Tibial nerve (tissue), 4 donors: Measurements from ENCODE around the gene PKNOX2. TPM values are rescaled to one million over a fixed set of nuclear protein-coding genes. Genes with fewer than 3 reads are reported as not detected.

ENCODE experiments used
- DNase-seq, 2 donors: peaks; one replicate each; pipeline ENCODE4 v3.0.0-alpha.2; 2019; ENCODE audit warnings: low spot score in 2 of 2
- H3K27ac ChIP-seq, 4 donors: fragments of 200-600 bp; sonication (generic) in 3 of 4; one replicate each; pipeline ENCODE4 v1.5.1; 2017 to 2019; ENCODE audit warnings: mild to moderate bottlenecking in 1 of 4
- H3K27me3 ChIP-seq, 2 donors: fragments of 200-600 bp; sonication (generic) in 1 of 2; one replicate each; pipeline versions ENCODE4 v1.5.1 to v1.6.0; 2017 to 2019
- H3K36me3 ChIP-seq, 3 donors: fragments of 200-600 bp; sonication (generic); one replicate each; pipeline ENCODE4 v1.5.1; 2018 to 2019
- H3K4me1 ChIP-seq, 4 donors: fragments of 200-600 bp; sonication (generic) in 3 of 4; one replicate each; pipeline ENCODE4 v1.5.1; 2017 to 2019
- H3K4me3 ChIP-seq, 4 donors: fragments of 200-600 bp; sonication (generic) in 3 of 4; one replicate each; pipeline ENCODE4 v1.5.1; 2017 to 2019; ENCODE audit warnings: mild to moderate bottlenecking in 1 of 4, moderate library complexity in 1 of 4
- H3K9me3 ChIP-seq, 4 donors: fragments of 200-600 bp; sonication (generic) in 3 of 4; one replicate each; pipeline ENCODE4 v1.5.1; 2017 to 2019
- EP300 ChIP-seq, 2 donors: sonication (generic); formaldehyde crosslinking; IDR thresholded peaks; one replicate each; pipeline ENCODE4 v1.6.1; 2017; ENCODE audit warnings: antibody characterized with exemption in 2 of 2, mild to moderate bottlenecking in 1 of 2
- POLR2A ChIP-seq, 2 donors: fragments of 450-650 bp; IDR thresholded peaks; one replicate each; pipeline ENCODE4 v1.6.1; 2017; ENCODE audit warnings: antibody characterized with exemption in 2 of 2, mild to moderate bottlenecking in 2 of 2, moderate library complexity in 2 of 2
- WGBS, 2 donors: methylation state at CpG; one replicate each; pipeline ENCODE4 v1.1.5; 2018; 5-methylcytosine and 5-hydroxymethylcytosine counted together
- total RNA-seq, 4 donors: library from RNA; depleted of rRNA; stranded (reverse); fragments of >200 nt; gene quantifications; one replicate each; pipeline ENCODE4 v1.1.0, GENCODE V29; 2016
- TF ChIP-seq, protein P1 (sequence below), 5 experiments: fragments of 200-600 bp in 3 of 5; fragments of 450-650 bp in 2 of 5; sonication (generic) in 3 of 5; IDR thresholded peaks; one replicate each; pipeline ENCODE4 v1.5.1; 2016 to 2019; ENCODE audit warnings: antibody characterized with exemption in 5 of 5, mild to moderate bottlenecking in 3 of 5, moderate library complexity in 2 of 5

The PKNOX2 gene
- total RNA-seq, 4 donors from 2014 or later: 5.7 to 7.2 (median 6.4) TPM

DNA sequence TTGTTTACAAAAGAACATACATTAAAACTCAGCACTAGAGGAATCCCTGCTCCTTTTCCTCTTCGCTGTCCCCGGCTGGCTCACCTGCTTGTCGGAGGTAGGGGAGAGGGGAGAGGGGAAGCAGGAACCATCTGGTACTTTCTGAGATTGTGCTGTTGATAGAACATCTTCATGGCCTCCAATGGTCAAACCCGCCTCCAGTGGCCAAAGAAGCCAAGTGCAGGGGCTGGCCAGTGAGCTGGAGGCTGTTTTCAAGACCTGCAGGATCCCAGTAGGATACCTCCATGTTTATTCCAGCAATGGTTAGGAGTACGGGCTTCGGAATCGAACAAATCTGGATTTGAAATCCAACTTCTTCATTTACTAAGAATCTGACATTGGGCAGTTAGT, 92.6 kb downstream of the PKNOX2 start:
- WGBS, 2 donors: 79 to 81% methylated on average over 7 of the region's 7 CpGs
- no peaks in the 10 kb centered on the region for H3K27me3 ChIP-seq
- H3K27ac ChIP-seq: no peak overlapping the region
- TF ChIP-seq POLR2A (IDR thresholded peaks at IDR 0.05): no peak
- TF ChIP-seq, protein P1, sequence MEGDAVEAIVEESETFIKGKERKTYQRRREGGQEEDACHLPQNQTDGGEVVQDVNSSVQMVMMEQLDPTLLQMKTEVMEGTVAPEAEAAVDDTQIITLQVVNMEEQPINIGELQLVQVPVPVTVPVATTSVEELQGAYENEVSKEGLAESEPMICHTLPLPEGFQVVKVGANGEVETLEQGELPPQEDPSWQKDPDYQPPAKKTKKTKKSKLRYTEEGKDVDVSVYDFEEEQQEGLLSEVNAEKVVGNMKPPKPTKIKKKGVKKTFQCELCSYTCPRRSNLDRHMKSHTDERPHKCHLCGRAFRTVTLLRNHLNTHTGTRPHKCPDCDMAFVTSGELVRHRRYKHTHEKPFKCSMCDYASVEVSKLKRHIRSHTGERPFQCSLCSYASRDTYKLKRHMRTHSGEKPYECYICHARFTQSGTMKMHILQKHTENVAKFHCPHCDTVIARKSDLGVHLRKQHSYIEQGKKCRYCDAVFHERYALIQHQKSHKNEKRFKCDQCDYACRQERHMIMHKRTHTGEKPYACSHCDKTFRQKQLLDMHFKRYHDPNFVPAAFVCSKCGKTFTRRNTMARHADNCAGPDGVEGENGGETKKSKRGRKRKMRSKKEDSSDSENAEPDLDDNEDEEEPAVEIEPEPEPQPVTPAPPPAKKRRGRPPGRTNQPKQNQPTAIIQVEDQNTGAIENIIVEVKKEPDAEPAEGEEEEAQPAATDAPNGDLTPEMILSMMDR (IDR thresholded peaks at IDR 0.05): peak in 2 of 5 experiments; percentile 7 to 18
- TF ChIP-seq EP300 (IDR thresholded peaks at IDR 0.05): no peak
- DNase-seq: no peak
- H3K4me1 ChIP-seq: peaks cover 0 to 51% (median 19%) of the 10 kb centered on the region in 4 donors
- H3K4me3 ChIP-seq: no peak overlapping the region
- no peaks in the 10 kb centered on the region for H3K36me3 ChIP-seq
- no peaks in the 10 kb centered on the region for H3K9me3 ChIP-seq

DNA sequence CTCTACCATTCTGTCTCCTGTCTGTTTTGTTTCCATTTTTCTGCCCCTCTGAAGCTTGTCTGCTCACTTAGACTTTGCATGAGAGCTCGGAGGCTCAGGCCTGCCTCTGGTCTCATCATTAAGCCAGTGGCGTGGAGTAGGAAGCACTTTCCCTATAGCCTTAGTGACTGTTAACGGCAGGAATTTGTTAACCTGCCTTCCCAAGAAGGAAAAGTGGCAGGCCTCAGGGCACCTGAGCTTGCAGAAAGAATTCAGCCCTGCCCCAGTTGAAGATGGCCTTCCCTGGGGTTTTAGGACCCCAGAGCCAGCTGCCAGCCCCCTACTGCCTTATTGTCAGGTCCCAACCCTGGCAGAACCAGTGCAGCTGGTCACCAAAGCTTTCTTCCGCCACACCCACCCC, 93.2 kb downstream of the PKNOX2 start:
- no peak for DNase-seq
- H3K9me3 ChIP-seq: no peaks in the 10 kb centered on the region
- H3K4me3 ChIP-seq: no peak overlapping the region
- no peaks in the 10 kb centered on the region for H3K36me3 ChIP-seq
- H3K4me1 ChIP-seq: peaks cover 0 to 55% (median 23%) of the 10 kb centered on the region in 4 donors
- 92 to 95% methylated on average over 4 of the region's 4 CpGs for WGBS, 2 donors
- TF ChIP-seq POLR2A (IDR thresholded peaks at IDR 0.05) (no peak), EP300 (IDR thresholded peaks at IDR 0.05) (no peak)
- TF ChIP-seq, protein P1 (IDR thresholded peaks at IDR 0.05): no peak
- H3K27ac ChIP-seq: no peak overlapping the region
- H3K27me3 ChIP-seq: no peaks in the 10 kb centered on the region

DNA sequence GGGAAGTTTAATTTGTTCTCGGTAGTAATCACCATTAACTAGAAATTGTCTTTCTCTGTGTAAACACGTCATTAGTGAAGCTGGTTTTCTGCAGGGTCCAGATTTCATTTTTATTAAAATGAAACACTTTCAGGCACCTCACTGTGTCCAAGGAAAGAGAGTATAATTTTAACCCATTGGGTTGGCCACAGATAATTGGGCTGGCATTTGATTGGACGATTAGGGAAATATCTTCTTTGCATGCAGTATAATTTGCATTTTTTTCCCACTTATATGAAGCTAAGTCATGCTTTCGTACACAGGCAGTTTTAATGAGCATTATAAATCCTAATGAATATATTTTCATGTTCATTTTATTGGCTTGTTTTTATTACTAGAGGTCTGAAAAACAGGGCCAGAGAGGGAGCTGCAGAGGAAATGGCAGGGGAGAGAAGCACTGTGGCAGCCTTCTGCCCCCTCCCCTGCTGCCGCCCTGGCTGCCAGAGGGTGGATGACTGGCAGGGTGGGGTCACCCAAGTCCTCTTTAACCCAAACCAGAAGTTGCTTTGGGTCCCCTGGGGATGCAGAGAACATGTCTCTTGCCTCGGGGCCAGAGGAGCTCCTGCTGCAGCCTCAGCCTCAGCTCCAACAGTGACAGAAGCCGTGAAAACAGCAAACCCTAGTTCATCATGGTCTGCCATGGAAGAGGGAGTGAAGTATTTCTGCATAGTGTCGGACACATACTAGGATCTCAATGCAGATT, 93.9 kb downstream of the PKNOX2 start:
- no peak for DNase-seq
- 61 to 65% methylated on average over 8 of the region's 8 CpGs for WGBS, 2 donors

DNA sequence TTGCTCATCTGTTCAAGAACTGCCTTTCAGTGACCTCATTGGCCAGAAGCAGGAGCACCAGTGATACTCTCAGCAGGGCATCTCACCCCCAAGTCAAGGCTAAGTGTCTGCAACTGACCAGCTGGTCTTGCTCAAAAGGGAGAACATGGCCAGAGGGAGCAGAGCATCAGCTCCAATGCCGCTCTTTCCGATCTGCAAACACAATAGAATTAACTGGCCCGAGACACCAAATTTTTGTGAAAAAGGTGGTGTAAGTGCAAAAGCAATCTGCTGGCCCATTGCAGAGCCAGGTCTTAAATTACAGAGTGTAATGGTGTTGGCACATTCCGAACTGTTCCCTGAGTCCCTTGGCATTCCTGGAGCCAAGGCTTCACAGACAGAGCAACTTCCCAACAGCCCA, 97.0 kb downstream of the PKNOX2 start:
- TF ChIP-seq EP300 (IDR thresholded peaks at IDR 0.05): no peak
- TF ChIP-seq POLR2A (IDR thresholded peaks at IDR 0.05): no peak
- TF ChIP-seq, protein P1 (IDR thresholded peaks at IDR 0.05): no peak
- 80 to 89% methylated on average over 4 of the region's 4 CpGs for WGBS, 2 donors
- no peaks in the 10 kb centered on the region for H3K27me3 ChIP-seq
- no peaks in the 10 kb centered on the region for H3K9me3 ChIP-seq
- H3K4me3 ChIP-seq: no peak overlapping the region
- H3K27ac ChIP-seq: peak overlapping the region in 3 of 4 donors; percentile 70 to 85 (median 81)
- H3K4me1 ChIP-seq: peaks cover 0 to 70% (median 37%) of the 10 kb centered on the region in 4 donors
- H3K36me3 ChIP-seq: no peaks in the 10 kb centered on the region
- DNase-seq: no peak

More for the DNA sequence above, 93.9 kb downstream of the PKNOX2 start:
- Histone ChIP-seq H3K4me3 (no peak overlapping the region), H3K9me3 (no peaks in the 10 kb centered on the region), H3K4me1 (peaks cover 0 to 55% (median 26%) of the 10 kb centered on the region in 4 donors), H3K27me3 (no peaks in the 10 kb centered on the region), H3K36me3 (no peaks in the 10 kb centered on the region), H3K27ac (no peak overlapping the region)
- TF ChIP-seq, protein P1 (IDR thresholded peaks at IDR 0.05): no peak
- TF ChIP-seq EP300 (IDR thresholded peaks at IDR 0.05) (no peak), POLR2A (IDR thresholded peaks at IDR 0.05) (no peak)

DNA sequence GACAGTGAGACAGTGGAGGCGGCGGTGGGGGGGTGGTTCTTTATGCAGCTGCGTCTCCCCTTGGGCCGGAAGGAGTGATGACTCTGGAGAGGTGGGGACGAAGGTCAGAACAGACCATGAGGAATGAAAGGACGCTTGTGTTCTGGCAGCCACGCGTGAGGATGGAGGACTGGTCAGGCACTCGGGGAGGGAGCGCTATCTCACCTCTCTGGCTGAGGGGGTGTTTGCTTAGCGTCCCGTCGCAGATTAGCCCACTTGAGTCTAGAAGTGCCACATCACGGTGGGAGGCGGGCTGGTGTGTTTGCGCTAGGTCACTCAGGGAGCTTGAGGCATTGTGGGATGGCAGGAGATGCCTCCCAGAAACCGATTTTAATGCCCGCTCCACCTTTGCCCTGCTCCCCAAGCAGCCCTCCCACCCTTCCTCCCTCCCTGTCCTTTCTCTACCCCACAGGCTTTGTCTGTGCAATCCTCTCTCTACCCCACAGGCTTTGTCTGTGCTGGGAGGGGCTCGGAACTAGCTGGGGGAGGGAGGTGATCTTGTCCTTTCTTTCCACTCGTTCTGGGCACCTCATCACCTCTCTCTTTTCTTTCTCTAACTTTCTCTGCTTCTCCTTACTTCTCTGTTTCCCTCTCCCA, 97.8 kb downstream of the PKNOX2 start:
- DNase-seq: peak in 1 of 2 donors; percentile 26
- H3K27ac ChIP-seq: peak overlapping the region; percentile 70 to 85 (median 76)
- WGBS, 2 donors: 52 to 61% methylated on average over 20 of the region's 20 CpGs
- H3K27me3 ChIP-seq: no peaks in the 10 kb centered on the region
- no peaks in the 10 kb centered on the region for H3K9me3 ChIP-seq
- no peaks in the 10 kb centered on the region for H3K36me3 ChIP-seq
- peaks cover 0 to 62% (median 34%) of the 10 kb centered on the region in 4 donors for H3K4me1 ChIP-seq
- no peak overlapping the region for H3K4me3 ChIP-seq
- TF ChIP-seq EP300 (IDR thresholded peaks at IDR 0.05): no peak
- TF ChIP-seq, protein P1 (IDR thresholded peaks at IDR 0.05): no peak
